SW 1271 (cell line): ENCODE results near the gene NT5DC1.
"Not testable (repeated sequence)": the region's sequence is repeated elsewhere in the genome, so short reads cannot be mapped to it uniquely, and the experiment has no call there.

Experiments
- DNase-seq, 2 experiments: peaks; one replicate each; lab custom pipeline; 2025; lab: John Stamatoyannopoulos, UW

Gene NT5DC1

DNA sequence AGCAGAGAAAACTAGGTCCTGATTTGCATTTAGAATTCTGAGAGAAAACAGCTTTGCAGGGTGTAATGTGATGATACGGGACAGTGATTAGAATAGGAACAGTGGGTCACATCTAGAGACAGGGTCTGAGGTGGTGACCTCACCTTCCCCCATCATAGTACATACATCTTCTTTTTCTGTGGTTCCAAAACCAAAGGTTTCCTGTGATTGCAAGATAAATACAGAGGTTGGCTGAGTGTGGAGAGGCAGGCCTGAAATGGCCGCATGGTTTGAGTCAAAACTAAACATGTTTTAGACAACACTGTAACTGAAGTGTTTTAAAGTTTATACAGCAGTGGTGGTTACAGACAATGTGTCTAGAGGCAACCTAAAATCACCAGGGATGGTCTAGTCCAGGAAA is 10.4 kb upstream of the NT5DC1 start:
- DNase-seq = no peak

GRCh38 chr6:116094041-116094440 is 6.6 kb upstream of the NT5DC1 start:
- no peak for DNase-seq

DNA sequence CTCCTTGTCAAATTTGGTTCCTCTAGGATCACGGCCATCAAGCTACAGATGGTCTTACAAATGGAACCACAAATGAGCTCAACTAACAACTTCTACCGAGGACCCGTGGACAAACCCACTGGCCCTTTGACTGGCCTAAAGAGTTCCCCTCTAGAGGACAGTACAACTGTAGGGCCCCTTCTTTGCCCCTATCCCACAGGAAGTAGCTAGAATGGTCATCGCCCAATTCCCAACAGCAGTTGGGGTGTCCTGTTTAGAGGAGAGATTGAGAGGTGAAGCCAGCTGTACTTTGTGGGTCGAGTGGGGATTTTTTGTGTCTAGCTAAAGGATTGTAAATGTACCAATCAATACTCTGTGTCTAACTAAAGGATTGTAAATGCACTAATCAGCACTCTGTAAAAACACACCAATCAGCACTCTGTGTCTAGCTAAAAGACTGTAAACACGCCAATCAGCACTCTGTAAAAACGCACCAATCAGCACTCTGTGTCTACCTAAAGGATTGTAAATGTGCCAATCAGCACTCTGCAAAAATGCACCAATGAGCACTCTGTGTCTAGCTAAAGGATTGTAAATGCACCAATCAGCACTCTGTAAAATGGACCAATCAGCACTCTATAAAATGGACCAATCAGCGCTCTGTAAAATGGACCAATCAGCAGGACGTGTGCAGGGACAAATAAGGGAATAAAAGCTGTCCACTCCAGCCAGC is 4.4 kb upstream of the NT5DC1 start:
- not testable (repeated sequence) for DNase-seq

DNA sequence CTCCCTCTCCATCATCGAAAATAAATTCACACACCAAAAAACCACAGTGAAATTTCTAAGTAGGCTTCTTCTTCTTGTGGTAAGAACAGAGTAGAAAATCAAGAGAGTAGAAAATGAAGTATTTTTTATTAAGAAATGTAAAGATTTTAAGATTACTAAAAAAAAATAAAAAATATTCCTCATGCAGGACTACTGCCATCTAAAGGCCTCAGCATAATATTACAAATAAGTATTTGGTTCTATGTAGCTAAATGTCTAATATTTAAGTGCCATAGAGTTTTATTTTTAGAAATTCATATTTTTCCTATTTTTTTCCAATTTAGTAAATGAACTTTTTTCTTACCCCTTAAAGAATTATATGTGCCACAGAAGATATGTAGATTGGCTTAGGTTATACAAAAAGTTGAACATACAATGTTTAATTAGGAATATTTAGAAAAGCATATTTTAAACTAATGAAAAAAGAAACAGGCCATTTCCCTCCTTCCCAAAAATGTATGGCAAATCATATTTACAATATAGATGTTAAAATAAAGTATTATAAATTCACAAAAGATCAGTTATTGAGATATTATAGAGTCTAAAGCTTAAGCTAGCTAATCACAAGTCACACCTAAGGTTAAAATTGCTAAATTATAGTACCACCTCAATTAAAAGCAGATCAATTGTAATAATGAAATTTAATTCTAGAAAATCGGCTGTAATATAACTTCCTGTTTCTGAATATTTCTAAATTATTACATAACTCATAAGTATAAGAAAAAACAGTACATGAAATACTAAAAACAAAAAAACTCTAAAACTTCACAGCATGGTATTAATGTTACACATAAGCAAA is 3.5 kb upstream of the NT5DC1 start:
- DNase-seq = peak in 1 of 2 experiments; percentile 25

DNA sequence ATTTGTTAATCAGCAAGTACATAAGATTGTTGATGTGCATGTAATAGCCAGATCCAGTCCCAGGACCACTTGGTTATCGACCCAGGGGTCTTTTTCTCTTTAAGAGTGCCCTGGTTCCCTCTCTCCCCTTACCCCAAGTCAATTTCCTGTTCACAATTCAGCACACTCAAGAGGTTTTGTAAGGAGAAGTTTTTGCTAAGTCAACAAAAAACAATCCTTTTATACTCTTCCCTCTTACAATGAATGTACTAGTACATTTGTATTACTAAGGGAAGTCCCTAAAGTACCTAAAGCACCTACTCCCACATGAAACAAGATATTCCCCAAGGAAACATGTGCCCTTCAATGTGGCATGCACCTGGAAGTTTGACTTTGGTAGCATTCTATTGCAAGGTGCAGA is 1.6 kb upstream of the NT5DC1 start:
- DNase-seq = no peak

DNA sequence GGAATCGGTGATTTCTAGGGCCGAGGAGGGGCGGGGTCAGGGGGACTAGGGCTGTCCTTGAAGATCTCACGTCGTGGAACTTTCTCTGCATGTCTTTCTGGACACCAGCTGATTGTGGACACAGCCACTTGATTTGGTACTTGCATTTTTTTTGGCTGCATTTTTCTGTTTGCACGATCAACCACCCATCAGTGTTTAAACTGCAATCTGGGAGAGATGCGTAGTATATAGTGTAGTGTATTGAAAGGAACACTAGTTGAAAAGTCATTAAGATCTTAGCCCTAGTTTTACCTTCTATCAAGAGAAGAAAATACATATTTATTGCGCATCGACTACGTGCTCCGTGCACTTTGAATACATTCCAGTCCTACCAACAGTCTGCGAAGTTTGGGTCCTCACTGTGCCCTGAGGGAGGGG is 657 bp downstream of the NT5DC1 start:
- no peak for DNase-seq

DNA sequence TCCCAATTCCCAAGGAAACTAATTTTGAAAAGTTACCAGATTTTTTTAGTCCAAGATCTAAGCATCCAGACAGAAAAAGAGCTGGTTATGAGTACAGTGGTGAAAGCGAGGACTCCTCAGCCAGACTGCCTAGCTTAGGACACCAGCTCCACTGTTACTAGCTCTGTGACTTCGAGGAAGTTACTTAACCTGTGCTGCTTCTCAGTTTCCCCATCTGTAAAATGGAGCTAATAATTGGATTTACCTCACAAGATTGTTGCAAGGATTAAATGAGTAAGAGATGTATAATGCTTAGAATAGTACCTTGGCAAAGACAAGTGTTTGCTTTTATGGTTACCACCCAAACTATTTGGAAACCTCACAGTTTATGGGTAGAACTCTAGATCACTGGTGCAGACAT is 1.1 kb downstream of the NT5DC1 start:
- no peak for DNase-seq

DNA sequence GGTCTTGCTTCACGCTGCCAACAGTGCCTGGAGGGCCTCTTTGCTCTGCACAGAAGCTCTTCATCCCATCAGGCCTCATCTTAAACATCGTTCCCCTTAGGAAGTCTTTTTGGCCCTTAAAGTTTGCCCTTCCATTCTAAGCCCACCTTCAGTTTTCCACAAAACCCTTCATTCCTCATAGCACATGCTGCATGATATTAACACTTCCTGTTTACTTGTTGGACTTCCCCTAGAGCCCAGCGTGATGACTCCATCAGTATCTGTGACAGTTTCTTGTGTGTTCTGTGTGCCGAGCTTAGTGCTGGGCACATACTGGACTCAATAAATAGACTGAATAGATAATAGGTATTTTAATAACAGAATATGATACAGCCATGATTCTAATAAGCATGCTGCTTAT is 2.2 kb downstream of the NT5DC1 start:
- DNase-seq = no peak

DNA sequence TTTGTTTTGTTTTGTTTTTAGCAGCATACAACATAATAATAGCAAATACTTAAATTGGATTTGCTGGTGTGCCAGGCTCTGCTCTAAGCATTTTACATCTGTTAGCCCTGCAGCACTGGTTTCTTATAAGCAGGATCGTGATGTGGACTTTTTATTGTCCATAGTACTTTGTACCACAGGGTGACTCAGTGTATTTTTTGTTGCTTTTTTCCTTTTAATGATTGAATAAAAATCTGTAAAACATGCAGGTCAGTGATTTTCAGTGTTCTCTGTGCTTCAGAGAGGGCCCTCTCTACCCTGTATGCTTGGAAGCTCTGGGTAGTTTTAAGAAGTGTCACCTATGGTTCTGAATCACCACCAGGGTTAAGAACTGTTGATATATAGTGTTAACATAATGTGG is 4.0 kb downstream of the NT5DC1 start:
- no peak for DNase-seq

GRCh38 chr6:116105247-116105646 is 4.6 kb downstream of the NT5DC1 start:
- no peak for DNase-seq

GRCh38 chr6:116106146-116106545 is 5.5 kb downstream of the NT5DC1 start:
- DNase-seq = no peak

- no peak for DNase-seq
Observed at GRCh38 chr6:116108836-116109235, 8.2 kb downstream of the NT5DC1 start.

DNA sequence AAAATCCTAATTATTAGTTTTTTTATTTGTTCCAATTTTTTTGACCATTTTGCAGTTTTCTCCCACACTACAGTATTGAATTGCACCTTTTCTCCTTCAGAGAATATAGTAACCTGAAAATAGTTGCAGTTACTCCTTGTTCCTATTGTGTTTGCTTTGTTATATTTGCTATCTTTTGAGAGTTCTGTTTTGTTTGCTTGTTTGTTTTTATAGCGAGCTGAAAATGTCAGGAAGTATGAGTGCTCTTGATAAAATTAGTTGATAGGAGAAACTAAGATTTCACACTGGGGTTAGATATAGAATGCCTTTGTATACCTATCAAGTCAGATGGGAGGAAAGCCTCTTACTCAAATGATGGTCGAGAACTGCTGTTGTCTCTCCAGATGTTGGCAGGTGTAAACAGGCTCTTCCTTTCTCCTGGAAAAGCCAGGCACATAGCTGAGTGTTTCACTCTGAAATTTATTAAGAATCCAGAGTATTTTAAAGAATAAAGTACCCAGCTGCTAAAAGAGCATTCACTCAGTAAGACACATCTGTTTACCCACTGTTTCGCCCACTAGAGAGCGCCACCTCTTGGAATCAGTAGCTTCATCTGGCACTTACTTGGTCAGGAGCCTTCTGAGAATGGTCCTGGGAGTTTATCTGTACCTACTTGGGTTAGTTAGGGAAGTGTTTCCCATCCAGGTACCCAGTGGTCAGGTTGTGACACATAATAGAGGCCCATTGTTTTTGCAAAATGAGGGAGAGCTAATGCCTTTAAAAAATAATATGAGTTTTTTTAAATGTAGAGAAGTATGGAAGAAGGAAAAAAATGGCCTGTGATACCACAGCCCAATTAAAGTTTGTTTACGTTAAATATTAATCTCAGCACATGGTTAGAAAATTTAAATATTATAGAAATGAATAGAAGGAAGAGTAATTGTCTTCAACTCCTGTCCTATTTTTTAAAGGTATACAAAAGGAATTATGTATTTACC is 11.2 kb downstream of the NT5DC1 start:
- DNase-seq = peak in 1 of 2 experiments; percentile 43

DNA sequence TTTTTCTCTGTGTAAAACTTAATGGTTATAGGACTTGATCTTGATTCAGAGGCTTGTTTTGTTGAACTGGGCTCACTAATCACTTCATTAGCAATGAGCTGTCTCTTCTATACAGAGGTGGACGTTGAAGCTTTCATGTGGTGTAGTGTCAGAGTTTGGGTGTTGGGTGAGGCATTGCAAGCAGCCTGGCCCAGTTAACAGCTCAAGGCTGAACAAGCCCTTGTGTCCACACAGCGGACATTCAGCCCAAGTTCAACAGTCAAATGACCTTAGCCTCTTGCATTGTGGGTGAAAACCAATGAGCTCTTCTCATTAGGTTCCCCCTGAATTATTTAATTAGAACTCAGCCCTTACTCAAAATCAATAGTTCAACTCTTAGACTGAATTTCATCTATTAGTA is 12.7 kb downstream of the NT5DC1 start:
- DNase-seq = no peak

DNA sequence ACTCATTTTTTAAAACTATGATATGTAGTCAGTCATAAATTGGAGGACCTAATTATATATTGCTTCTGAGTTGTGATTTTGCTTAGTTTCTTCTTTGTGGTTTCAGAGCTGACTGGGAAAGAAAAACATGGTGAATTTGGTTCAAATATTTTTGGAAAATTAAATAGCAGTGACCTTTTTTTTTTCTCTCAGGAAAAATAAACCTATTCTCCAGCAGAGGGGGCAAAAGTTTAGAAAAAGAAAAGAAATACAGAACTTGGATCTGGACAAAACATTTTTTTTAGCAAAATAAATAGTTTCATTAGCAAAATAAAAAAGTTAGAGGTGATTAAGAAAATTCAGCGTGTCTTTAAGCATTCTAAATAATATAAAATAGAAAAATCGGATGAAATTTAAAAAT is 15.1 kb downstream of the NT5DC1 start:
- DNase-seq = peak in 1 of 2 experiments; percentile 17

GRCh38 chr6:116118608-116119007 is 18.0 kb downstream of the NT5DC1 start:
- no peak for DNase-seq

GRCh38 chr6:116120430-116120829 is 19.8 kb downstream of the NT5DC1 start:
- DNase-seq = no peak

GRCh38 chr6:116126032-116126431 is 25.4 kb downstream of the NT5DC1 start, which contains the start of gene COL10A1:
Gene COL10A1, minus strand, starts transcription at chr6:116126132. Its CDS starts 640 bp downstream, at chr6:116125492.
- DNase-seq = no peak

DNA sequence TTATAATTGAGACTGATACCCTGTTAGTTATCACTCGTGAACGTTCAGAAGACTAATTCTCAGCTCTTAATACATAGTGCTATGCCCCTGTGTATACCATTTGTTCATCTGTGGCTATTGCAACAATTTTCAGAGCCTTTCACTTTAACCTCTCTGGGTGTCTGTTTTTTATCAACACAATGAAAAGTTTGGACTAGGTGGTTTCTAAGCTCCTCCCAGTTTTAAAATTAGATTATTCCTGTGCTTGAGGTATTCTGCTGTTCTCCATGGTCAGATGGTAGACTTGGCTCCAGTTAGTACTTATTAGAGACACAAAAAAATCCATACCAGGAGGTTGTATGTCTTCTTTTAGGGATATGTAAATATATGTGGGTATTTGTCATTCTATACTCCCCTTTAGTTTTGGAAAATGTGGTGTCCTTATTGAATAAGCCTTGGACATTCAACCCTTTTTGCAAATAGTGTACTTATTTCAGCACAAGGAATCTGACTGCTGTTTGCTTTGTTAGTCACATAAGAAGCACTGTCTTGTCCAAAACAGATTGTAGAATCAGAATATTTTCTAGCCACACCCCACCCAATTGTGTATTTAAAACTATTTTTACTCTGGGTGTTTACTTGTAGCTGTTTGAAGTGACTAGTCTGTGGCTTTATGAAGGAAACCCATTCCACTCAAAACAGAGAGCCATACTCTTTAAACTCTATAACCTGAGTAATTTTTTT is 27.3 kb downstream of the NT5DC1 start:
- no peak for DNase-seq

DNA sequence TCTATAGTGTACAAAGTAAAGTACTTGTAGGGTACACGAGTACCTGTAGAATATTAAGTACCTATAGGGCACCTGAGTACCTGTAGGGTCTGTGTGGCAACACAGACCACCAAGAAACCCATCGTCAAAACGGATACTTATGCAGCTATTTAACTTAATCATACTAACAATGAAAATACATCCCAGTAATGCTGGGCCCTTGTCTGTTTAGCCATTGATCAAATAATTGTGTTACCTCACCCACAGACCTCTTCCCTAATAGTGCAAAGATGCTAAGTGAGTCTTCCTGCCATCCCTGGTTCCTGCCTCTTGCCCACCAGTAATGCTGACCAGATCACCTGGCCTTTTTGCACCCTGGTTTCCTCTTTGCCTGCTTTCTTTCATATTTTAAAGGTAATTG is 32.8 kb downstream of the NT5DC1 start:
- no peak for DNase-seq

DNA sequence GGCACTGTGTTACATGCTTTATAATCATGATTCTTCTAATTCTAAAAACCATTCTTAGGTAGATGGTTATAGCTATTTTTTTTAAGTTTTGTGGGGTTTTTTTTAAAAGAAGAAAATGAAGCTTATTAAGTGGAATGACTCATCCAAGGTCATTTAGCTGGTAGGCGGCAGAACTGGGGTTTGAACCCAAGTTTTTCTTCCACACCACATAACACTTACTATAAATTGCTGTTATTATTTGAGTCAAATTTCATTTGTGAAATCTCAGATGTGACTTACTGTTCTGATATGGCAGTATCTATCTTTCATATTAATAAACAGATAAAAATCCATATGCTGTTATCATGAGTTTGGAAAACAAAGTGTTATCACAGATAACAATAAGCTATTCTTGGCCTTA is 35.7 kb downstream of the NT5DC1 start:
- DNase-seq = no peak
